Stimulated activated CD8-positive, alpha-beta memory T cell treated with anti-CD3 and anti-CD28 coated beads, Interleukin-12 subunit alpha, Interleukin-12 subunit beta, amount 100 ng/mL, for 24 hours (primary cell): ENCODE measurements around the gene HLA-B.

Source experiments
- DNase-seq: peaks from one replicate; pipeline ENCODE4 v3.0.0-alpha.2; 2020; ENCODE audit errors: extremely low read depth

Gene HLA-B

DNA sequence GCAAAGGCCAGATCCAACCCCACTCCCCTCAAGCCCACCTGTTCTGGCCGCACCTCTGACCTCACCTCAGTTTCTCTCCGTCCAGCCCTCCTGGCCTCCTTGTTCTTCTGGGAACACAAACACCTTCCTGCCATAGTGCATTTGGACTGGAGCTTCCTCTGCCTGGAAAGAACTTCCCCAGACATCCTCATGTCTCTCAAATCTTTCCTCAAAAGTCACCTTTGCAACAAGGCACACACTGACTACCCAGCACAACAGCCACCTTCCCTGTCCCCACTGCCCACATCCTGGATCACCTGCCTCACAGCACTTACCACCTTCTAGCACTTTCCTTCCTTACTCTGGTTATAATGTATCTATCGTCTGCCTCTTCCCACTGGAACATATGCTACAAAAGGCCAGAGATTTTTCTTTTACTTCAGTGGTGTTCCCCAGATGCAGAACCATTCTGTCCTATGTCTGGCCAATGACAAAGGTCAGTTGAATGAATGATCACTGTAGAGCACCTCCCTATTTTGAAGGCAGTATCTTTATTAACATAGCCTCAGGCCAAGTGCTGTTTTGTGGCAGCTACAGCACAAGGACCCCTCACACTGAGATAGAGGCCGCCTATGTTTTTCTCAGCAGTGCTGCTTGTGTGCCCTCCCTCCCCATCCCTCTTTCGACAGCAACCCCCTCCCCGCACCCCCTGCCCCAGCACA lies 4.1 kb downstream of the HLA-B start:
- DNase-seq, result no peak

DNA sequence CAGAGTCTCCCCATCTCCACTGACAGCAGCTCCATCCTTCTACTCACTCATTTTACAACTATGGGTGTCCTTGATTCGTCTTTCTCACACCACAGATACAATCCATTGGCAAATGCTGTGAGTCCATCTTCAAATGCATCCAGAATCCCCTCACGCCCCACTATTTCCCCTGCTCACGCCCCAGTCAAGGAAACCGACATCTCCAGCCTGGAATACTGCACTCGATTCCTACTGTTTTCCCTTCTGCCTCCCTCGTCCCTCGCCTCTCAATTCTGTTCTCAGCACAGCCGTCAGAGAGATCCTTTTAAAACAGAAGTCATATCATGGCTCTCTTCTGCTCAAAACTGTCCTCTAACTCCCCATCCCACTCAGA lies 4.7 kb downstream of the HLA-B start:
- no peak for DNase-seq

DNA sequence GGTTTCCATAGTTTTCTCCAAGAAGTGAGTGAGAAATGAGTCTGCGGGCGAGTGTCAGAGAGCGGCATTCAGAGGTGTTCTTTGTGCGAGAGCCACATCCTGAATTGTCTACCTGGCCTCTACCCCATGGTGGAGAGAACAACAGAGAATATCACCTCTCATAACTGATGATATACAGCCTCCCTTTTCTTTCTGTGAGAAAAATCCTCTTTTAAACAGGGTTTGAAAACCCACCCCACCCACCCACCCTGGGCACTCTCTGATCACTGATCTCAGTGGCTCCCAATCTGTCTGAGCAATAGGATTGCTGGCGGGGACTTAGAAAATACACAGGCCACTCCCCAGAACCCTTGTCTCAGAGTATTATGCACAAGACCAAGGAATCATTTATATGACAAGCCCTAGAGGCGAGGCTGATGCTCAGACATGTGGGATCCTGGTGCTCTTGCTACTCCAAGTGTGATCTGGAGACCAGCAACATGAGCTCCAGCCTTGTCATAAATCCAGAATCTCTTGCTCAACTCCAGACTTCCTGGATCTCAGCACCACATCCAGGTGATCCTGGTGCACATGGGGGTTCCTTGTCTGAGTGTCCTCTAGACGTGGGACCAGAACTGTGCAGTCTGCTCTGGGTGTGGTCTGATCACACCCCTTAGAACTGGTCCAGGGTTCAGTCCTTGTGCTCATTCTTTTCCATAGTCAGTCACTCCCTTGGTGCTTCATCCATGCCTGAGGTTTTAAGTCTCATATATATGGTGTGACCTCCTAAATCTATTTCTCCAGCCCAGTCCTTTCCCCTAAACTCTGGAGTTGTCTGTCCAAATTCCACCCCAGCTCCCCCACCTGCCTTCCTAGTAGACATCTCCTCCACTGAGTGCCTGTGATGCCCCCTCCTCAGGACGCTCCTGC lies 5.3 kb downstream of the HLA-B start:
- DNase-seq, result no peak

DNA sequence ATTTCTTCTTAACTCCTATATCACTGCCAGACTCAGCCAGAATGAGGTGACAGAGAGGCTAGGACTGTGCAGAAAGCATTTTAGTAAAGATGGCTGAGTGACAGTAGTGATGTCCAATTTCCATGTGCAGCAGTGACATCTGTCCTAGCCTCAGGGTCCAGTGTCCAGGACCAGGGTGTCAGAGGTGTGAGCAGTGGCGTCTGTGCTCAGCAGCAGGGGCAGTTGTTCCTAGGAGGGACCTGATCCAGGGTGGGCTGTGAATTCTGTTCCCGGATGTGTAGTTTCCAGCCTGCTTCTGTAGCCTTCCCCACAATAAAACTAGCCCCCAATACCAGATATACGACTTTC lies 6.0 kb downstream of the HLA-B start:
- DNase-seq, result no peak

DNA sequence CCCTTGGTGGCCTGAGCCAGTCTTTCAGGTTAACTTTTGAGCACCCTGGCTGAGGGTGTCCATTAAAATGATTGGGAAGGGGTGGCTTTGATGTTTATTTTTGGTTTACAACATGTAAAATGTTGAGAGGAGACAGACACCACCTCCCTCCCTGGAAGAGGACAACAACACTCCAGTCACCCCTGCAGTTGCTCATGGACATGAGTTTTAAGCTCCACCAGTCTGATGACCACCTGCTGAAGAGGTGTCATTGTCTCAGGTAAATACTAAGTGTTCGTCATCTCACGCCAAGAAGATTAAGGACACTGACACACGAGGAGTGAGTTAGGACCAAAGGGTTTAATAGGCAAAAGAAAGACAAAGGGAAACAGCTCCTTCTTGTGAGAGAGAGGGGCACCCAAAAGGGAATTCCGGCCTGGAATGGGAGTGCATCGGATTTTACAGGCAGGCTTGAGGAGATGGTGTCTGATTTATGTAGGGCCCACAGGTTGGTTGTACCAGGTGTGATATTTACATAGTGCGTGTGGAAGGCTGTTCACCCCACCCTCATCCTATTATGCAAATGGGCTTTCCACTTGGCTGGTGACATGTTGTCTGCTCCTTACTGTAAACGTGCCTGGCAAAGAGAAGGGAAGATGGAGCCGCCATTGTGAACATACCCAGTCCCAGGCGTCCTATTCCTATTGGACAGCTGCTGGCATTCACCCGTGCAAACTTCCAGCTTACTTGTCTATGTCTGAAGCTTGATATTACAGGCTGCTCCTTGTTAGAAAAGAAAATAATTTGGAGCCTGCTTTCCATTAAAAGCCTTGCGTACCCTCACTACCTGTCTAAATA lies 6.6 kb downstream of the HLA-B start:
- DNase-seq, result no peak

DNA sequence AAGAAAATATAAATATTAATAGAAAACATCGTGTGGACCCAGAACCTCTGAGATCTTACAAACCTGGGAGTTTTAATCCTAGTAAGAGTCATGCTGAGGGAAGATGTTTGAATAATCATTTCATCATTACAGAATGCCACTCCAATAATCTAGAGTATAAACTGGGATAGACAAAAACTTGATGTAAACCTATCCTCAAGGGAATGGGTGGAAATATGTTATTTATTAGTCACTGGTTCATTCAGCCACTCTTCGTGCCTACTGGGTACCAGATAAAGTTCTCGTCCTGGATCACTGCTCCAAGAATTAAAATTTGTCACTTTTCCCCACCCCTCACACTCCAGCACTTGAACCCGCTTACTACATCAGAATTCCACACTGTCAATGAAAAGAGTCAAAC lies 7.7 kb downstream of the HLA-B start:
- no peak for DNase-seq

DNA sequence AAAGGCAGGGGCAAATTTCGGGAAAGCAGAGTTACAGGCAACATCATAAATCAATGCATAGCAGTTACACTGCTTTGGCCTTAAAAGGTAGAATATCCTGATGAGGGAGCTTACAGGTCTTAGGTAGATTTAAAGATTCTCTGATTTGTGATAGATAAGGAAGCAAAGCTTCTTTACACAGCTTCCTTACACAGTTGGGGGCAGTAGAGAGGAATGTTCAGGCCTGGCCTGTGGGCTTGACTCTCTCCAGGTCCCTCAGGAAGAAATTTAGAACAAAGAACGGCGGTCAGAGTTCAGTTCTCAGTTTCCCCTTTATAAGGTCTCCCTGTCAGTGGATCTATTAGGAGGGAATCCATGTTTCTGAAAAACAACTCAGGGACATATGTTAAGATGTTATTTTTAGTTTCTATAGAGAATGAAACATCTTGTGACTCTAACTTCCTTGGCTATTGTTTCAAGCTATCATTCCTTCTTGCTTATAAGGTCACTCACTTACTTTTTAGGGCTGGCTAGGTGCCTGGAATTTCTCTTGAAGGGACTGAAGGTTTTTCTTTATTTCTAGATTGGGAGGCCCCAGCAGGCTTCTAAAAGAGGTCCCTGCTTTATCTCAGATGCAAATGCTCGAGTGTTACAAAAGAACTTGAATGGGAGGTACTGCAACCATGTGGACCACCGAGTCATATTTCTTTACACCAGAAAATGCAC lies 11.8 kb downstream of the HLA-B start:
- no peak for DNase-seq

DNA sequence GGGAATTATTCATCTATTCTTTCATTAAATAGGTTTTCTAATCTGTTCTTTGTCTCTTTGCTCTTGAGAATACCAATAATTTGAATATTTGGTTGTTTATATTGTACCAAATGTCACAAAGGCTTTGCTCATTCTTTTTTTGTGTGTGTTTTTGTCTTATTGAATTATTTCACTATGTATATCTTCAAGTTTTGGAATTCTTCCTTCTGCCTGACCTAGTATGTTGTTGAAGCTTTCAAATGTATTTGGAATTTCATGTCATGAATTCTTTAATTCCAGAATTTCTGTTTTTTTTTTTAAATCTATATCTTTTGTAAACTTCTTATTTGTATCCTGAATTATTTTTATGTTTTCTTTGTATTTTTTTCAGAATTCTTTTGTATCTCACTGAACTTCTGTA lies 16.8 kb downstream of the HLA-B start:
- no peak for DNase-seq

DNA sequence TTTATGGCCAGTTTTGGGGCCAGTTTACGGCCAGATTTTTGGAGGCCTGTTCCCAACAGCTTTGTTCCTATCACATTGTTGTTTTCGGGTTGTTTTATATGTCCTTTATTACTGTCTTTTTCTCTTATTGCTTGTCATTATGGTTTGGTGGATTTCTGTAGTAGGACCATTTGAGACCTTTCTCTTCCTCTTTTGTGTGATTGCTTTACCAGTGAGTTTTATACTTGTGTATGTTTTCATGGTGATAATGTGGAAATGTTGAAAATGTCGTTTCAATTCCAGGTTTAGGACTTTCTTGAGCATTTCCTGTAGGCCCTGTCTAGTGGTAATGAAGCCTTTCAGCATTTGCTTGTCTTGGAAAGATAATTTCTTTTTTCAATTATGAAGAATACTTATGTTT lies 17.8 kb downstream of the HLA-B start:
- DNase-seq, result no peak

DNA sequence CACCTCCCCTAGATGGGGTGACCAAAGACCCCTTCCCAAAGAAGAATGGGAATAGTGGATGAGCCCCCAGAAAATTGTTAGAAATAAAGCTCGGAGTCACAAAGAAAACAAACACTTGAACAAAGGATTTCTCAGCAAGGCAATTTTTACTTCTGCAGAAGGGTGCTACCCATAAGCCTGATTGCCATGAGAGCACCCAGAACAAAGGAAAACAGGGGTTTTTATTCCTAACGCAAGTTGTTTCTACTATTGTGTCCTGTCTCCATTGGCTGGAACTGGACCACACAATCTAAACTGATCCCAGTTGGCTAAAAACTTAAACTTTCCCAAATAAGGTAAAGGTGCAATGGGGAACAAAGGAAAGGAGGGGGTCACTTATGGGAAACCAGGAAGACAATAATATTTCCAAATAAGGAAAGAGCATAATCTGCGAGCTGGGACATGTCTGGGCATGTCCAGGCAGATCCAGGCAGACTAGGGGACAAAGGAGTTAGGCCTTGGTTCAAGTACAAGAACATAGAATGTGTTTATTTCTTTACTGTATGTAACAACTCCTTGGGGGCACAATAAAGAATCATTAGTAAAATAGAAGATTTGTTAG lies 20.0 kb downstream of the HLA-B start:
- no peak for DNase-seq

DNA sequence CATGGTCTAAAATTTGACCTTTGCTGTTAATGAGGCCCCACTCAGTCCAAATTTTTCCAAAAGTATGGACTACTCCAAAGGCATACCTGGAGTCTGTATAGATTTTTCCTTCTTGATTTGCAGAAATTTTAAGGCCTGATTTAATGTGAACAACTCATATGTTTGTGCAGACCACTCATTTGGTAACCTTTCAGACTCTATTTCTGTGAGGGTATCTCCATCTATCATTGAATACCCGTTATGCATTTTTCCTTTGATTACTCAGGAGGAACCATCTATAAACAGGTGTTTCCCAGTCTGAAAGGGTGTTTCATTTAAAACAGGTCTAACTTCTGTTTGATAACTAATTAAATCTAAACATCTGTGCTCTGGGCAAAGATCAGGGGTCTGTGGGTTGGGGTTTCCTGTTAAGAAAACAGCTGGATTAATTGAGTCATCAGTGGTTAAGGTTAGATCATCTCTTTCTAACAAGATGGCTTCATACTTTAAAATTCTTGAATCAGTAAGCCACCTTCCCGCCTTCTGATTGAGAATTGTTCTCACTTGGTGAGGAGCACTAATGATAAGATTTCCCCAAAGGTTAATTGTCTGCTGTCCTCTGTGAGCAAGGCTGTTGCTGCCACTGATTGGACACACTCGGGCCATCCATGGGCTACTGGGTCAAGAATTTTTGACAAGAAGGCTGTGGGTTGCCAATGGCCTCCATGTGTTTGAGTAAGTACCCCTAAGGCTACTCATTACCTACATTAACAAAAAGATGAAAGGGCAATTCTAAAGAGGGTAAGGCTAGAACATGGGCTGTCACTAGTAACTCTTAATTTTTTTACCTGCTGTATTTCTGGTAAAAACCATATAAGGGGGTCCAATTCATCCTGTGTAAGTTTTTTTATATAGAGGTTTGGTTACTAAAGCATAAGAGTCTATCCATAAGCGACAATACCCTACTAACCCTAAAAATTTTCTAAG lies 24.1 kb downstream of the HLA-B start:
- DNase-seq, result no peak

DNA sequence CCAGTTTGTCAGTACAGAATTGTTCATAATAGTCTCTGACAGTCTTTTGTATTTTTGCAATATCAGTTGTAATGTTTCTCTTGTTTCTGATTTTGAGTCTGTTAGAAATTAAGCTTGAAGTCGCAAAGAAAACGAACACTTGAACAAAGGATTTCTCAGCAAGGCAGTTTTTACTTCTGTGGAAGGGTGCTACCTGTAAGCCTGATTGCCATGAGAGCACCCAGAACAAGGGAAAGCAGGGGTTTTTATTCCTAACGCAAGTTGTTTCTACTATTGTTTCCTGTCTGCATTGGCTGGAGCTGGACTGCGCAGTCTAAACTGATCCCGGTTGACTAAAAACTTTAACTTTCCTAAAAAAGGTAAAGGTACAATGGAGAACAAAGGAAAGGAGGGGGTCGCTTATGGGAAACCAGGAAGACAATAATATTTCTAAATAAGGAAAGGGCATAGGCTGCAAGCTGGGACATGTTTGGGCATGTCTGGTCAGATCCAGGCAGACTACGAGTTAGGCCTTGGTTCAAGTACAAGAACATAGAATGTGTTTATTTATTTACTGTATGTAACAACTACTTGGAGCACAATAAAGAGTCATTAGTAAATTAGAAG lies 28.5 kb downstream of the HLA-B start:
- DNase-seq, result no peak

DNA sequence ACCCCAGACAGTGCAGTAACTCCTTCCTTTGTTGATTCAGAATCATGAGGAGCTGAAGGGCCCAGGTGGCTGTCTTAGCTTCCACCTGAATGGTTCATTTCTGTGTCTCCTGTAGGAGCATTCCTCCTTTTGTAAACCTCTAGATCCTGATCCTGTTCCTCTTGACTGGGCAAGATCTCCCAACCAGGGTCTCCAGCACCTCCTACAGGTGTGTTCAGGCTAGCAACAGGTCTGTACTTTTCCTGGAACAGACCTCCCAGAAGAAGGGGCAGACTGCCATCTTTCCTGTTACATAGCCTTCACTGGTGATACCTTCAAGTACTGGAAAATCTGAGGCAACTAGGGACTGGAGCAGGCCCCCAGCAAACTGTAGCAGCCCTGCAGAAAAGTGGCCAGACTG lies 35.2 kb downstream of the HLA-B start:
- DNase-seq, result no peak

DNA sequence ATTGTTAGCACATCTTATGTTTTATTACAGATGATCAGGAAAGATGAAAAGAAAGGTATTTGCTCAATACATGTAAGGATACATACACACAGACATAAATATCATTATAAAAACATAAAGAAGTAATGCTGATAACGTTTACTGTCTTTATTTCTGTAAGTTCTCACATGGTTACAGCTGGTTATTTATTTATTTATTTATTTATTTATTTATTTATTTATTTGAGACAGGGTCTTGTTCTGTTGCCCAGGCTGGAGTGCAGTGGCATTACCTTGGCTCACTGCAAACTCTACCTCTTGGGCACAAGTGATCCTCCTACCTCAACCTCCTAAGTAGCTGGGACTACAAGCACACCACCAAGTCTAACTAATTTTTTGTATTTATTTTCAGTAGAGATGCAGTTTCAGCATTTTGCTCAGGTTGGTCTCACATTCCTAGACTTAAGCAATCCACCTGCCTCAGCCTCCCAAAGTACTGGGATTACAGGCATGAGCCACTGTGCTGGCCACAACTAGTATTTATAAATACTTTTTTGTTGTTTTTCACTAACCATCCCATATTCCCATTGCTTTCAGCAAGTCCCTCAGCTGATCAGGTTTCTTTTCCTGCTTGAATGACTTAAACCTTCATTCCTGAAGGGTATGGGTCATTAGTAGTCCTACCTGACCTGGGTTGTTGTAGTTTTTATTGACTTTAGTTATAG lies 35.8 kb downstream of the HLA-B start:
- DNase-seq, result no peak

DNA sequence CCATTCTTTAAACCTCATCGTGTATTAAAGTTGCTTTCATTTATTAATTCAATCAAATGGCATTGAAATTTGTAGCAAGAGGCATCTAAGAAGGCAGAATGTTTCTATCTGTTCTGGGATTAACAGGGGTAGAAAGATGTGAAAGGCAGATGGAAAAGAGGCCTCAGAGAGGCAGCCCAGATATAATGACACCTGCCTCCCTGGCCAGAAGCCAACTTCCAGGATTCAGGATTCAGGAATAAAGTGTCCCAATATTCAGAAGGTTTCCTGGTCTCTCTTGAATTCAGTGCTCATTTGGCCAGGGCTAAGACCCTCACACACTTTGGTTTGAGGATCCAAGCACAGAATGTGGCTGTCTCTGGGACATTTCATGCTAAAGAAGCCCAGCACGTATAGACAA lies 39.9 kb downstream of the HLA-B start:
- no peak for DNase-seq

DNA sequence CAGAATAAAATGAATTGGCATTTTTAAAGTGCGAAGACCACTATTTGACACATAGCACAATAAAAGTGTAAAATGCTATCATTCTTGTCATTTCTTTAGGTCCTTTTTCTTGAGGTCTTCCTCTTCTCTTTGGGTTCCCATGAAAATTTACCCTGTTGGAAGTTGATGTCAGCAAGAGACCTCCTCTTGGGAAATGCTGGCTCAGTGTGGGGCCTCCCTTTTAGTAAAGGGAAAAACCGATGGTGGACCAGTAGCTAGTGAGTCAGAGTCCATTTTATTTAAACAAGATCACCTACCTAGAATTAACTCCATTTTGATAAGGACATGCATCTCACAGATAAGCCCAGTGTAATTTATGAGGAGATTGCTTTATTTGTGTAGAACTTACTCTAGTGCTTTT lies 47.3 kb downstream of the HLA-B start:
- no peak for DNase-seq

DNA sequence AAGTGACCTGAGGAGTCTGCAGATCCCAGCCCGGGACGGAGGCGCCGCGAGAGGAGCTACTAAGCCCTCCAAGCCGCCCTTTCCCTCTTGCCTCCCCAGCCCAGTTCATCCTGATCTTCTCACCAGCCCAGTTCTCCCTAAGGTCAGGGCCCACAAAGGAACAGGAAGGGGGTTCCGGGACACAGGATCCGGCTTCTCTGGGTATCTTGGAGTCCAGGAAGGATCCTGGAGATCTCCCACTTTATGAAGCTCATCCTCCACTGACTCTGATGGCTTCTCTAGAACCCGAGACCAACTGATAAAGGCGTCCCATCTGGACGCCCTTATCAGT lies 48.2 kb downstream of the HLA-B start:
- DNase-seq, result no peak

DNA sequence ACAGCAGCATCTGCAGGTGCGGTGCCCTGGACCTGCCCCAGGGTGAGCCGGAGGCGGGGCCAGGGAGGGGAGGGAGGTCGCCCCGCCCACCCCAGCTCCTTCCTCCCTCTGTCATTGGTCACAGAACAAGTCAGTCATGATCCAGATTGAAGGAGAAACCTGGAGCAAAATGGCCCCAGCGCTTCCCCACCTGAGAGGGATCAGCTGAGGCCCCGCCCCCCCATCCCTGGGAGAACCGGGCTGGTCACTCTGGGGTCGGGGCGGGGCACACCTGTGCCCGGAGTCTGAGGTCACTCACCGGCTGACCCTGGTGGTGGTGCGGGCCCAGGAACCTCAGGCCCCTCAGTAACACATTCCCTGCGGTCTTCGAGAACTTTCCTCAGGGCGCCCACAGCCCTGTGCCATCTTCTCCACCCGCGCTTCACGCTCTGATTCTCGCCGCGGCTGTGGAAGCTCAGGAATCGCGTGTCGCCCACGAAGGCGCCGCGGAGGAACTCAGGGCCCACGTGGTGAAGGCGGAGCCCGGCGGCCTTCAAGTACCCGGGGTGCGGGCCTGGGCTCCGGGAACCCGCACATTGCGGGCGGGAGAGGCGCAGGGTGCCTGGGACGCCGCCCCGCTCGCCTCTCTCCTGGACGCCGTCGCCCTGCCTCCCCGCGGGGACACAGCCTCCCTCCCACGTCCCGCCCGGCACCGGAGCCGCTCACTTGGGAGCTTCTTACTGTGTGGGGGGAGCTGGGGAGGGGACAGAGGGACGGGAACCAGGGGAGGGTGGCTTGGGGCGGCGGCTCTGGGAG lies 48.7 kb downstream of the HLA-B start:
- peak; percentile 20 for DNase-seq

DNA sequence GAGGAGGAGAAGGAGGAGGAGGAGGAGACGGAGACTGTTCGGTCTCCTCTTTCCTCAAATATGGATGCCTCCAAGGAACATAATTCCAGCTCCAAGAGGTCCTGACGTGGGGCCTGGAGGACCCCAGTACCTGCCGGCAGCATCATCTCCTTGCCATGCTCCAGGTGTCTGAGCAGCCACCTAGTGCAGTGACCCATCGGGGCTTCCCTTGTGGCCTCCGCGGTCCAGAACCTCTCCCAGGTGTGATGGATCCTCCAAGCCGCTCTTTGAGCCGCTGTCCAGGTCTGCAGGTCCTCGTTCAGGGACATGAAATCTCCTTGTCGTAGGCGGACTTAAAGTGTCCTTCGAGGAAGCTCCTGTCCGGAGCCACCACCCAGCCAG lies 49.3 kb downstream of the HLA-B start:
- no peak for DNase-seq
